ENCODE data around the gene B3GAT1. TPM values are rescaled to one million over a fixed set of nuclear protein-coding genes. Genes with fewer than 3 reads are reported as not detected.

B3GAT1 gene
- total RNA-seq, 1 experiment from 2014 or later, result 2.2 TPM

GRCh38 chr11:134410766-134411165 lies 1.3 kb downstream of the B3GAT1 start:
- DNase-seq (ENCODE audit: low spot score), result no peak

GRCh38 chr11:134409552-134410429 lies 2.3 kb downstream of the B3GAT1 start:
- DNase-seq (ENCODE audit: low spot score), result no peak

DNA sequence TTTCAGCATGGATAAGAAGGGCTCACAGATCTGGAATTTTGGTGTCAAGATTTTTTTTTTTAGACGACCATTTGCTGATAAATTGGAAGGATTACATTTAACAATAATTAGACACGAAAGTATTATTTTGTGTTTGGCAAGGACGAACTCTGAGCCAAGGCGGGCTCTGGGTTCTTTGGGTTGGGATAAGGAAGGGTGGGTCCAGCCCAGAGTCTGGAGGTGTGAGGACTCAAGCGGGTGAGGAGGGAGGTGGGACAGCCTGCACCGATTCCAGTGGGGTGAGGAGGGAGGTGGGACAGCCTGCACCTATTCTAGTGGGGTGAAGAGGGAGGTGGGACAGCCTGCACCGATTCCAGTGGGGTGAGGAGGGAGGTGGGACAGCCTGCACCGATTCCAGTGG lies 4.1 kb downstream of the B3GAT1 start:
- no peak for DNase-seq (ENCODE audit: low spot score)

GRCh38 chr11:134407321-134407828 lies 4.7 kb downstream of the B3GAT1 start:
- DNase-seq (ENCODE audit: low spot score), result no peak

- DNase-seq (ENCODE audit: low spot score), result no peak
These were observed 5.5 kb downstream of the B3GAT1 start for GRCh38 chr11:134406264-134407185.

GRCh38 chr11:134405841-134406240 lies 6.2 kb downstream of the B3GAT1 start:
- DNase-seq (ENCODE audit: low spot score), result no peak

DNA sequence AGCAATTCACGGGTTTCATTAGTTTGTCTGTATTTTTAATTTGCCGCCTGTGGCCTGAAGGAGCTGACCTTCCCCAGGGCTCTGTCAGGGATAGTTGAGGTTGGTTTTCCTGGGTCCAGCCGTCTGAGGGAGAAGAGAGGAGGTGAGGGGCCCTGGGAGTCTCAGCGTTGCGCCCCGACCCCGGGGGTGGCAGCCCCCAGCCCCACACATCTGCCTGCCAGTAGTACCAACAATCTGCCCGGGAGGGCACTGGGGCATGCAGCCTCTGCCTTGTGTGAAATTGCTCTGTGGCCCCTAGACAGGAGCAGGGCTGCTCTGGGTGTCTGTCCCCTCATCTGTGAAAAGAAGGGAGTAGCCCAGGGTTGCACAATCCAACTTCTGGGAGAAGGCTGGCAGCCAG lies 6.6 kb downstream of the B3GAT1 start:
- no peak for DNase-seq (ENCODE audit: low spot score)

DNA sequence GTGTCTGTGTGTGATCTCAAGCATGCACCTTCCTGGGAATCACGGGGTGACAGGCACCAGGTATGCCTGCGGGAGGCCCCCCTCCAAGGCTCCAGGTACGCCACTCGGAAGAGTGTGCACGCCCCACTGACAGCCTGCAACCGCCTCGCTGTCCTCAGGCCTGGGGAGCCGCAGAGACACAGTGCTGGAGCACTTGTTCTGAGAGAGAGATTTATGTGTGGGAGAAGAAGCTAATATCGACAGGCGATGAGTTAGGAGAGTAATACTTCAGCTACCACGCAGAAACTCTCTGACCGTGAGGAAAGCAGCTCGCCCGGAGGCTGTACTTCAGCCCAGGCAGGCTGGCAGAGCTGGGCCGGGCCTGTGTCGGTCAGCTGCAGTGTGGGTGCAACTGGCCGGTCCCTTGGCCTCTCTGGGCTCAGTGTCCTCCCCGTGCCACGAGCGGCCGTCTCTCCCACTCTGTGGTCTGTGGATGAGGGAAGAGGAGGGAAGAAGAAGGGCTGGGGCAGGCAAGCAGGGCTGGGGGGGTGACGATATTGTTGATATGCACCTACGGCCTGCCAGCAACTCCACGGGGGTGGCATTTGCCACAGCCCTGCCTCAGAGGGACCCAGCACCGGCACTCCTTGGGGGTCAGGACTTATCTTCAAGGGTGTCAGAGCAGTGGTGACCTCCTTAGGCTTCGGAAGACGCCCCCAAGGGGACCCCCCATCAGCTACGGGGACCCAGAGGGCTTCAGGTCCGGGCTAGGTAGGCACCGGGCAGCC lies 7.3 kb downstream of the B3GAT1 start:
- DNase-seq (ENCODE audit: low spot score), result no peak

GRCh38 chr11:134402910-134403309 lies 9.1 kb downstream of the B3GAT1 start:
- no peak for DNase-seq (ENCODE audit: low spot score)

GRCh38 chr11:134401825-134402809 lies 9.9 kb downstream of the B3GAT1 start:
- DNase-seq (ENCODE audit: low spot score), result no peak

GRCh38 chr11:134399996-134400395 lies 12.0 kb downstream of the B3GAT1 start:
- DNase-seq (ENCODE audit: low spot score), result no peak

- DNase-seq (ENCODE audit: low spot score), result no peak
These were observed 12.8 kb downstream of the B3GAT1 start for GRCh38 chr11:134399293-134399654.

DNA sequence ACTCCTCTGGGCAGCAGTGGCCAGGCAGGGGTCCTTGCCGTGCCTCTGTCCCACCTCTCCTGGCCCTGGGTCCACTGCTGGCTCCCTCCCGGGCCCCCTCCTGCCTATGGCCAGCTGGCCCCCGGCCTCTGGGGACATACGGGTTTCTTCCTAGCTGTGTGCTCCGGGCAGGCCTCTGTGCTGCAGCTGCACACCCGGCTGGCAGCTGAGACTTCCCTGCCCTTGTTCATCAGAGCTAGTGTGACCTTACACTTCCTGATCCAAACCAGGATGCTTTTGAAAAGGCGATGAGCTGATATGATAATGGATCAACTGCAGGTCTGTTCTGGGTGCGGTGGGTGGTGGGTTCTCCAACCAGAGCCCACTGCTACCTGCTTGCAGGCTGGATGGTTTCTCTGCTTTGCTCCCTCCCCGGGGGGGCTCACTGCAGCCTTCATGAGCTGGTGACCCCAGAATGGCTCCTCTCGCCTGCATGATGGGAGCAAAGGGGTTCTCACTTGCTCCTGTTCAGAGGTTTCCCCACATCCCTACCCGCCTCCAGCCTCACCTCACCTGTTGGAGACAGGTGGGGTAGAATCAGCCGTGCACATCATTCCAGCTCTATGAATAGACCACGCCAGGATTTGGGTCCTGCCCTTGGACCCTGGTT lies 13.3 kb downstream of the B3GAT1 start:
- no peak for DNase-seq (ENCODE audit: low spot score)

GRCh38 chr11:134398079-134398444 lies 14.0 kb downstream of the B3GAT1 start:
- DNase-seq (ENCODE audit: low spot score), result no peak

DNA sequence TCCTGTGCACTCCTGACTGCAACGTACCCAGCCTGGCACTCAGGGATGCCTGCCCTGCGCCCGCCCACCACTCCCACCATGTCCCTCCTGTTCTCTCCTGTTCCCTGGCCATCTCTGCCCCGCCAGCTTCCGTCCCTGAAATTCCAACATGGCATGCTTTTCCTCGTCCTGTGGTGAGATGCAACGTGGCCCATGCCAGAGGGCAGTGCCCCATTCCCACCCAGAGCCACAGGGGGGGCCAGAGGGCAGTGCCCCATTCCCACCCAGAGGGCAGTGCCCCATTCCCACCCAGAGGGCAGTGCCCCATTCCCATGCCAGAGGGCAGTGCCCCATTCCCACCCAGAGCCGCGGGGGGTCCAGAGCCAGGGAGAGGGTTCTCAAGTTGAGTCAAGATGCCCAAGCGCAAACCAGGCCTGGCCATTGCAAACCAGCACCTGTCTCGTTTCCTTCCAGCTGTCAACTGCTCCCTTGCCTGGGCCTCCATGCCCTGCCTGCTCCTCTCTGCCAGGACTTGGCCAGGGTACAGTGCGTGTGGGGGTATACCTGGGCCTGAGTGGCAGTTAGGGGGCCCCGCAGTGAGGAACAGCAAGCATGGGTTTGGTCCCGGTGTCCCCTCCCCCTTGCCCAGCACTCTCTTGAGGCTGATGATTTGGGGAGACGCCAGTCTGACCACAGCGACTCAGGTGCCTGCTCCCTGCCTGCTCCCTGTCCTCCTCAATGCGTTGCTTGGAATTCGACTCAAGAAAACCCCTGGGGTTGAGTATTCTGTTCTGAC lies 14.6 kb downstream of the B3GAT1 start:
- no peak for DNase-seq (ENCODE audit: low spot score)

- no peak for DNase-seq (ENCODE audit: low spot score)
These were observed 17.0 kb downstream of the B3GAT1 start for GRCh38 chr11:134395002-134395401.

DNA sequence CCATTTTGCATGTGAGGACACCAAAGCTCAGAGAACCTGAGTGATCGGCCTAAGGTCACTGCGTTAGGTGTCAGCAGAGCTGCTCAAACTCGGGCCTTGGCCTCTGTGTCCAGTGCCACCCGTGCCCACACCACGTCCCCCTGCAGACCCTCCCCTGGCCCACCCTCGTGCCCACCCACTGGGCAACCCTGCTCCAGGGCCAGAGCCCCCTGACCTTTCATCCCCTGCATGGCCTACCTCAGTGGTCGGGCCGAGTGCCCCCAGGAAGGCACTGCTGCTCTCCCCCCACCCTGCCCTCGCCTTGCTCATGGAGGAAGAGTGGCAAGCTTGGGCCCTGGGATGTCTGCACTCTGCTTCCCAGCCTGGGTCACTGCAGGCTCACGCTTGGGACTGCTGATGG lies 17.7 kb downstream of the B3GAT1 start:
- no peak for DNase-seq (ENCODE audit: low spot score)

GRCh38 chr11:134393638-134394037 lies 18.4 kb downstream of the B3GAT1 start:
- no peak for DNase-seq (ENCODE audit: low spot score)

GRCh38 chr11:134392953-134393615 lies 19.0 kb downstream of the B3GAT1 start:
- DNase-seq (ENCODE audit: low spot score), result no peak
